Panc1 (cell line): ENCODE data around the gene EDRF1. TPM values are rescaled to one million over a fixed set of nuclear protein-coding genes. Genes with fewer than 3 reads are reported as not detected.

Experiments used
- ATAC-seq: fragments of 200-7000 bp; cut with Tn5 transposase; 2 replicates; pipeline ENCODE4 v1.9.1; 2020; ENCODE audit warnings: mild to moderate bottlenecking, moderate library complexity
- BruUV-seq: library from RNA; stranded (reverse); fragments of 400-500 nt; replicated peaks from 2 replicates; lab custom pipeline; 2021; lab: Mats Ljungman, UMichigan
- CTCF ChIA-PET: fragments of 300-600 bp; sonication (Branson Sonifier 250); formaldehyde crosslinking; loops from one replicate; lab custom pipeline; 2022; ENCODE audit warnings: antibody characterized with exemption; lab: Charles Lee
- POLR2A ChIA-PET: fragments of 300-600 bp; sonication (Branson Sonifier 250); formaldehyde crosslinking; loops from one replicate; lab custom pipeline; 2022; ENCODE audit warnings: antibody characterized with exemption; lab: Charles Lee
- DNase-seq: peaks from one replicate; pipeline ENCODE4 v3.0.0-alpha.2; 2010; ENCODE audit warnings: low read depth, low spot score
- H3K27ac ChIP-seq: 2 replicates; pipeline ENCODE4 v1.5.1; 2011; ENCODE audit warnings: mild to moderate bottlenecking, low read length, inconsistent platforms
- H3K27me3 ChIP-seq: fragments of 200-500 bp; sonication (Bioruptor generic); 2 replicates; pipeline ENCODE4 v1.6.0; 2014; ENCODE audit warnings: low read length, inconsistent platforms; ENCODE audit not compliant: control insufficient read depth, insufficient read depth
- H3K36me3 ChIP-seq: fragments of 200-500 bp; sonication (Bioruptor generic); 2 replicates; pipeline ENCODE4 v1.5.1; 2014; ENCODE audit warnings: inconsistent platforms, mild to moderate bottlenecking, low read length, moderate library complexity; ENCODE audit not compliant: control insufficient read depth, insufficient read depth
- H3K4me1 ChIP-seq: 2 replicates; pipeline ENCODE4 v1.5.1; 2011; ENCODE audit warnings: inconsistent platforms, mild to moderate bottlenecking, low read length, moderate library complexity; ENCODE audit not compliant: control insufficient read depth, insufficient read depth
- H3K4me3 ChIP-seq, 2 experiments: 2 replicates each; pipeline ENCODE4 v1.5.1; 2011 to 2012; ENCODE audit warnings: low read depth in 2 of 2, low read length in 2 of 2, mild to moderate bottlenecking in 2 of 2, inconsistent platforms in 1 of 2, moderate library complexity in 1 of 2
- H3K9me3 ChIP-seq: fragments of 200-500 bp; sonication (Bioruptor generic); 2 replicates; pipeline ENCODE4 v1.5.1; 2014; ENCODE audit warnings: low read depth, mild to moderate bottlenecking, inconsistent platforms, low read length, moderate library complexity; ENCODE audit not compliant: control insufficient read depth, insufficient read depth
- CTCF ChIP-seq: fragments of 450-650 bp; IDR thresholded peaks from 2 replicates; pipeline ENCODE4 v1.5.1; 2017; ENCODE audit warnings: mild to moderate bottlenecking
- POLR2AphosphoS5 ChIP-seq: IDR thresholded peaks from 2 replicates; pipeline ENCODE4 v1.6.1; 2012; ENCODE audit warnings: mild to moderate bottlenecking, low read depth, low read length, moderate library complexity
- SIN3A ChIP-seq: IDR thresholded peaks from 2 replicates; pipeline ENCODE4 v1.6.1; 2012; ENCODE audit warnings: low read depth, mild to moderate bottlenecking, low read length, moderate library complexity, borderline replicate concordance; ENCODE audit not compliant: insufficient read depth
- TCF7L2 ChIP-seq: IDR thresholded peaks from 2 replicates; pipeline ENCODE4 v1.6.1; 2011; ENCODE audit warnings: mild to moderate bottlenecking, low read depth, low read length, inconsistent platforms
- in situ Hi-C: cut with HindIII; loops from 2 replicates; pipeline ENCODE4 v1.10.0; 2016; ENCODE audit warnings: low sequenced_read_pairs, low pct_unique_long_range_greater_than_20kb
- intact Hi-C: fragments of 100-400 bp; cut with micrococcal nuclease; formaldehyde crosslinking; loops from one replicate; pipeline ENCODE4 v1.10.0; 2022; ENCODE audit not compliant: unreplicated experiment
- total RNA-seq: library from RNA; stranded (reverse); gene quantifications from one replicate; pipeline ENCODE4 v1.2.1, GENCODE V29; 2021; ENCODE audit not compliant: unreplicated experiment
- TF ChIP-seq, protein P1 (sequence below), 2 experiments: IDR thresholded peaks; 2 replicates each; pipeline ENCODE4 v1.6.1; 2011 to 2012; ENCODE audit warnings: low read depth in 2 of 2, control low read depth in 1 of 2, low read length in 1 of 2, mild to moderate bottlenecking in 1 of 2, moderate library complexity in 1 of 2; ENCODE audit not compliant: insufficient read depth in 1 of 2

The EDRF1 gene
- total RNA-seq, 1 experiment from 2014 or later, result 36.3 TPM

DNA sequence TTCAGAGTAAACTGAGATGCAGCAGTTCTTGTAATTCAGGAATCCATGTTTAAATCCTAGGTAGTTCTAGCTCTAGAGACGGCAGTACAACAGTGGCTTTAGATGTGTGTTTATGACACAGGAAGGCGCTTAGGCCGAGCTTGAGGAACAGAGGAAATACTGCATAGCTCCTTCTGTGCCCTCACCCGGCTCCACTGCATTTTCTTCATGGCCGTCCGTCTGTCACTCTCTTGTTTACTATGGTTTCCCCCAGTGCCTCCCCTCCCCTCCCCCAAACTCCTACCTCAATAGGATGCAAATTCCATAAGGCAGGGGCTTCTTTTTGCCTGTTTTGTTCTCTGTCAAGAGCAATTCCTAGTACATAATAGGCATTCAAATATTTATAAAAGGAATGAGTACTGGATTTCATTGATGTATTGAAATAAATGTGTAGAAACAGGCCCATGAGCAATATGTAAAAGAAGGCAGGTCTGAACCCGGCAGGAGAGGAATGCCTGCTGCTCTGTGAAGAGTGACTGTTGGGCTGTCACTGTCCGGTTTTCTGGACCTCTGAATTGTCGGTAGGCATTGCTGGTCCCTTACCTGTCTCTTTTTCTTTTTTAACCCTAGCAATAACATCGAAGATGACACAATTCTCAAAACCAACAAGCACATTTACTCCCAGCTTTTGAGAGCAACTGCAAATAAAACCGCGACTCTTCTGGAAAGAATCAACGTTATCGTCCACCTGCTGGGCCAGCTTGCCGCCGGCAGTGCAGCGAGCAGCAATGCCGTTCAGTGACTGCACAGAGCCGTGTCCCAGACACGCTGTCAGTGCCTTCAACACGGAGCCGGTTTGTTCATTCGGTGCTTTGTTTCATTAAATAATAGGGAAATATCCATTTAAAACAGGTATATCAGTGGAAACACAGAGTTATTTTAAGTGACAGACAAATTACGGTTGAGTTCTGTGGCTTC is 43.5 kb downstream of the EDRF1 start:
- Histone ChIP-seq H3K36me3 (peaks cover 30% of the 10 kb centered on the region), H3K4me1 (no peaks in the 10 kb centered on the region), H3K4me3 (no peak overlapping the region), H3K27ac (no peak overlapping the region), H3K27me3 (no peaks in the 10 kb centered on the region), H3K9me3 (no peaks in the 10 kb centered on the region)
- intact Hi-C loops (no loop called here), in situ Hi-C loops (no loop called here)
- DNase-seq (no peak), ATAC-seq (no peak)
- ChIA-PET POLR2A (no interaction called here), CTCF (no interaction called here)
- TF ChIP-seq, protein P1, sequence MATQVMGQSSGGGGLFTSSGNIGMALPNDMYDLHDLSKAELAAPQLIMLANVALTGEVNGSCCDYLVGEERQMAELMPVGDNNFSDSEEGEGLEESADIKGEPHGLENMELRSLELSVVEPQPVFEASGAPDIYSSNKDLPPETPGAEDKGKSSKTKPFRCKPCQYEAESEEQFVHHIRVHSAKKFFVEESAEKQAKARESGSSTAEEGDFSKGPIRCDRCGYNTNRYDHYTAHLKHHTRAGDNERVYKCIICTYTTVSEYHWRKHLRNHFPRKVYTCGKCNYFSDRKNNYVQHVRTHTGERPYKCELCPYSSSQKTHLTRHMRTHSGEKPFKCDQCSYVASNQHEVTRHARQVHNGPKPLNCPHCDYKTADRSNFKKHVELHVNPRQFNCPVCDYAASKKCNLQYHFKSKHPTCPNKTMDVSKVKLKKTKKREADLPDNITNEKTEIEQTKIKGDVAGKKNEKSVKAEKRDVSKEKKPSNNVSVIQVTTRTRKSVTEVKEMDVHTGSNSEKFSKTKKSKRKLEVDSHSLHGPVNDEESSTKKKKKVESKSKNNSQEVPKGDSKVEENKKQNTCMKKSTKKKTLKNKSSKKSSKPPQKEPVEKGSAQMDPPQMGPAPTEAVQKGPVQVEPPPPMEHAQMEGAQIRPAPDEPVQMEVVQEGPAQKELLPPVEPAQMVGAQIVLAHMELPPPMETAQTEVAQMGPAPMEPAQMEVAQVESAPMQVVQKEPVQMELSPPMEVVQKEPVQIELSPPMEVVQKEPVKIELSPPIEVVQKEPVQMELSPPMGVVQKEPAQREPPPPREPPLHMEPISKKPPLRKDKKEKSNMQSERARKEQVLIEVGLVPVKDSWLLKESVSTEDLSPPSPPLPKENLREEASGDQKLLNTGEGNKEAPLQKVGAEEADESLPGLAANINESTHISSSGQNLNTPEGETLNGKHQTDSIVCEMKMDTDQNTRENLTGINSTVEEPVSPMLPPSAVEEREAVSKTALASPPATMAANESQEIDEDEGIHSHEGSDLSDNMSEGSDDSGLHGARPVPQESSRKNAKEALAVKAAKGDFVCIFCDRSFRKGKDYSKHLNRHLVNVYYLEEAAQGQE (IDR thresholded peaks at IDR 0.05; ENCODE audit: insufficient read depth in 1 of 2, low read depth in 2 of 2, low read length in 1 of 2), result no peak
- TF ChIP-seq CTCF, result no peak
- no peak for TF ChIP-seq SIN3A
- TF ChIP-seq POLR2AphosphoS5, result no peak
- no TSS peak for BruUV-seq

GRCh38 chr10:125765835-125766234 is 46.3 kb downstream of the EDRF1 start:
- no peak for ATAC-seq
- in situ Hi-C loops (no loop called here), intact Hi-C loops (no loop called here)
- no peak for TF ChIP-seq TCF7L2
- TF ChIP-seq, protein P1 (IDR thresholded peaks at IDR 0.05; ENCODE audit: insufficient read depth in 1 of 2, low read depth in 2 of 2, low read length in 1 of 2), result no peak
- POLR2A ChIA-PET, result interaction anchor here (0.6 kb wide), 1 partner anchor 45 kb away, joined by 6 read pairs; no protein-coding TSS in a partner anchor
- H3K4me1 ChIP-seq, result no peaks in the 10 kb centered on the region
- H3K27ac ChIP-seq, result no peak overlapping the region
- DNase-seq, result no peak
- H3K27me3 ChIP-seq, result no peaks in the 10 kb centered on the region
- H3K9me3 ChIP-seq, result no peaks in the 10 kb centered on the region
- H3K4me3 ChIP-seq, result no peak overlapping the region
- H3K36me3 ChIP-seq, result peaks cover 19% of the 10 kb centered on the region
- CTCF ChIA-PET, result no interaction called here
- BruUV-seq, result no TSS peak
